GM18873 (cell line): ENCODE data around the gene CIP2A.

Source experiments
- ATAC-seq: cut with Tn5 transposase; IDR thresholded peaks from one replicate; pipeline ENCODE4 v1.9.1; 2021; ENCODE audit warnings: mild to moderate bottlenecking, moderate library complexity, moderate number of reproducible peaks; ENCODE audit not compliant: unreplicated experiment, low FRiP score

The CIP2A gene

DNA sequence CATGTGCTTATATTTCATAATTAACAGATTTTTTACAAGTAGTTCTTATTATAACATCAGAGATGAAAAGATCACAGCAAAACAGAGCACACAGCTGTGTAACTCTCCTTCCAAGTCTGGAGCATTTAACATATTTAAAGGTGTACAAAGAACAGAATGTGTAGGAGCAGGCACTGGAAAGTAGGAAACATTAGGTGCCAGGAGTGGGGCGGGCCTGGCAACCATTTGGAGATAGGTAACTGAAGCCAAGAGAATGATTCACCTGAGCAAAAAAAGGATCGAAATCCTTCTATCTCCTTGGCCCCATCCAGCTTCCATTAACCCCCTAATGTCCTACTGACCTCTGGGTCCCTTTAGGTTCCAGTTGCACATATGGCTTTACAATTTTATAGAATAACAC lies 76.6 kb downstream of the CIP2A start:
- no peak for ATAC-seq

DNA sequence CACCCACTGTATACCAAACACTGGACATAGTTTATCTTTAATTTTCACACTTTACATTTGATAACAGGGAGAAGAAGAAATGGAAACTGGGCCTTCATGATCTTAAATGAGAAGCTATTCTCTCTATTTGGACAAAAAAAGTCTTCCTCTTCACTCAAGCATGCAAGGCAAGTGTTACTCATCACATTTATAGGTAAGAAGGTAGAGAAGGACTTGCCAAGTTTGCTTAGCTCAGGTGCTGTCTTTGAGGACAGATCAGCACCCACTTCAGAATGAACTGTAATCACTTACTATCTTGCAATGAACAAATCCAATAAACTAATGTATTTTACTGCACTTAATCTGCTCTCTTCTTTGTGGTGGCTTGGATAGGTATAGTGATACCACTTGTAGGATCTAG lies 77.7 kb downstream of the CIP2A start:
- ATAC-seq: no peak

DNA sequence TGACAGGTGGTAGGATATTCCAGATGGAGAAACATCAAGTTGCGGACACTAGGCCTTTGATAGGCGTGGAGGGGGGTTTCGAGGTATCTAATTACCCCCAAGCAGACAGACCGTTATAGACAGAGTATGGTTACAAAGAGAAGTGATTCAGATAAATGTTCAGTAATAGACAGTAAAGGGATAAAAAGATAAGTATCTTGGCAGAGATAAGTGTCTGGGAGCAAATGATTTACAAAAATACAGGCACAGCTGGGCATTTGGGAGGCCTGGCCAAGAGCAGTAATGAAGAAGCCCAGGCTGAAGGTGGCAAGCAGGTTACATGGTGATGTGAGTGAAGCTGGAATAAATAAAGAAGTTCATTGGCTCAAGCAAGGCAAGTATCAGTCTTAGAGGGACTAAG lies 78.2 kb downstream of the CIP2A start:
- no peak for ATAC-seq

DNA sequence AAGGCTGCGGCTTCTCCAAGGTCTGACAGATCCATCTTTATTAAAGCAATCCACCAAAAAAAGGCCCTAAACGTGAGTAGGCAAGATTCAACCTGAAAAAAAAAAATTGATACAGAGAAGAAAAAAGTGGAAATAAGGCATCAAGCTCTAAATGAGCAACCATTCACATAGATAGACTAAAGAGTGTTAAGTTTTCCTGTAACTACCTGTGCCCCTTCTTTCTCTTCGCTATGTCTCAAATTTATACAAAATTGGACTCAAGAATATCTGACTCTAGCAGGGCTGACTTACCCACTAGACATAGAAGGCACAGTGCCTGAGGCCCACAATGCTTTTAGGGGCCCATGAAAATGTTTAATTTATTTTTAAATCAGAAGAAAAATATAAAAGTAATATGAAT lies 78.7 kb downstream of the CIP2A start, which contains the start of gene MYH15:
TSS of gene MYH15 (minus strand) at position 101 of the 400 bp plus-strand sequence. CDS start at position 35, 66 bp downstream.
- no peak for ATAC-seq

DNA sequence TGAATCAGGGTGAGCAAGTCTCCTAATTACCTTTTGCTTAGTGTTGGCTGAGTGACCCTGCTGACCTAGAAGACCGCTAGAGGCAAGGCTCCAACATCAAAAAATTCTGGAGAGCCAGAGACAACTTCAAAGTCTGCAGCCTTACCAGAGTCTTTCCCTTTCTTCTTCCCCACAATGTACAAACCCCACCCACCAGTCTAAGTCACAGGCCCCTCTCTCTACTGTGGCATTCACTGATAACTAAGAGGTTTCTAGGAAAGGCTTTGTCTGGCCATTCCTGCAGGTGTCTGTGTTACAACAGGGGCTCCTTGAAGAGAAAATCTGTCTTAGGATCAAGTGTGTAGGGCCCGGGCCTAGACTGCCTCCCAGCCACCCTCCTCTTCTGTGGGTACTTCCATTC lies 79.4 kb downstream of the CIP2A start:
- ATAC-seq: no peak

DNA sequence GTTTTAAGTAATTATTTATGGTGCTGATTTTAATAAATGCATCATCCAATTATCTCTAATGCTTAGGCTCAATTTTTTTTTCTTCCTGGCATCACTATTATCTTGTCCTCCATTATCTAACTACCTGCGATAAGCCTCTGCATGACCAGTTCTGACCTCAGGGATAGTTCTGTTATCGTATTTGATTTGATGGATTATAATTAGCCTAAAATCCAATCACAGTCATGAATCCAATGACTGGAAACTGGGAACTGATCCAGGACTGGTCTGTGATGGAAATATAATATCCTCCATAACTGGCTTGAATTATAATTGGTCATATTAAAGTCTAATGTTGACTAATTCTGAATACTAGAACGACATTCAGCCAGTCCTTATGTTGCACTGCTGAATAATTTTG lies 80.0 kb downstream of the CIP2A start:
- ATAC-seq: no peak

DNA sequence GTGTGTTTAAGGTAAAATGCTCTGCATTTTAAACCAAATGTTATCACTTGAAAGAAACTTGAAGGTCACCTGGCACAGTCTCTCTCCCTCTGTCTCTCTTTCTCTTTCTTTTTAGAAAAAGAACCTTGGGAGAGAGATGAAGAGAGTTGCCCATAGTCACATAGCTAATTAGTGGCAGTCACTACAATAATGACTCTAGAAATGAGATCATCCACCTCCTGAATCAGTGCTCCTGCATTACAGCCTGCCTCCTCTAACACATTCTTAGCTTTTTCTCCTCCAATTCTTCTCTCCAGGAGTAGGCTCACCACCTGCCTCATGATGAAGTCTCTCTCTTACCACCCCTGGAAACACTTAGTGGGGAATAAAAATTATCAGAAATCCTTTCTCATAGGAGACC lies 81.3 kb downstream of the CIP2A start:
- ATAC-seq: no peak

DNA sequence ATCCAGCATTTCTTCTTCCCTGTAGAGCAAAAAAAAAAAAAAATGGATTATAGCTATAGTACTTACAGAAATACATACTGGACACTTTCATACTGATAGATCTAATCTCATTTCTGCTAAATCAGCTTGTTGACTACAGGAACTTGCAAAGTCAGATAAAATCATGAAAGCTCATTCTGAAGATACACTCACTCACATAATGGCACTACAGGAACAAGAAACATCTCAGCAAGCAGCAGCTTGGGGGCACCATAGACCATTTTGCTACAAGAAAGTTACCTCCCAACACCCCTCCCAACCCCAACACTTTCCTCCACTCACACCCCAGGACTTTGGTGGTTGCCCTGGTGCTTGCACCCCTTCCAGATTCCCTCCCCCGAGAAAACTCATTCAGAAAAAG lies 83.4 kb downstream of the CIP2A start:
- no peak for ATAC-seq

DNA sequence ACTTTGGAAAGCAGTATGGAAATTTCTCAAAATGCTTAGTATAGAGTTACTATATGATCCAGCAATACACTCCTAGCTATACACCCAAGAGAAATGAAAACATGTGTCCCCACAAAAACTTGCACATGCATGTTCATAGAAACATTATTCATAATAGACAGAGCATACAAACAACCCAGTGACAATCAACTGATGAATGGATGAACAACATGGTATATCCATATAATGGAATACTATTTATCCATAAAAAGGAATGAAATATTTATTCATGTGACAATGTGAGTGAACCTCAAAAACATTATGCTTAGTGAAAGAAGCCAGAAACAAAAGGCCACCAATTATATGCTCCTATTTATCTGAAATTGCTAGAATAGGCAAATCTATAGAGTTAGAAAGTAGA lies 85.5 kb downstream of the CIP2A start:
- no peak for ATAC-seq

DNA sequence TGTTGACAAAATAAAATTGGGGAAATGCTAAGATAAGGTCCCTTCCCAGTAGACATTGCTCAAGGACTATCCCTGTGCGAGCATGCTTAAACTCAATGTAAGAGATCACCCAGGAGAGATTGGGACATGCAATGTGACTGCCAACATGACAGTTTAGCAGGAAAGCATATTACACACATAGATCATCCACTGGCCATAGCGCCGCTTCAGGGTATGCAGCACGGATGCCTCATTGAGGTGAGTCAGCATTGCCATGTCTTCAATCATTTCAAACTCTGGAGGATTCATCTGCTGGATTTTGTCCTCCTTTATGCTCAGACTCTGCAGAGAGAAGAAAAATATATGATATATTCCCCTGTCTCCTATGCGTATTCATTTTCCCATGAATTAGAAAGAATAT lies 87.7 kb downstream of the CIP2A start:
- no peak for ATAC-seq

DNA sequence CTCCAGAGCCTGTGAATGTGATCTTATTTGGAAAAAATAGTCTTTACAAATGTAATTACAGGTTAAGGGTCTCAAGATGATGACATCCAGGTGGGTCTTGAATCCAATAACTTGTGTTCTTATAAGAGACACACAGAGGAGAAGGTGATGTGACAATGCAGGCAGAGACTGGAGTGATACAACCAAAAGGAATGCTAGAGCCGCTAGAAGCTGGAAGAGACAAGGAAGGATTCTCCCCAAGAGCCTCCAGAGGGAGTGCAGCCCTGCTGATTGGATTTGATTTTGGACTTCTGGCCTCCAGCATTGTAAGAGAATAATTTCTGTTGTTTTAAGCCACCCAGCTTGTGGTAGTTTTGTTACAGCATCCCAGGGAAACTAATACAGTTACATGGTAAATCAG lies 88.5 kb downstream of the CIP2A start:
- ATAC-seq: no peak
